H1 (cell line): ENCODE data around the gene SGCD. TPM values are rescaled to one million over a fixed set of nuclear protein-coding genes. Genes with fewer than 3 reads are reported as not detected.

Experiments
- CTCF ChIA-PET: fragments of 300-600 bp; sonication (Branson Sonifier 250); formaldehyde crosslinking; loops from one replicate; lab custom pipeline; 2021; ENCODE audit not compliant: partially characterized antibody; lab: Charles Lee
- POLR2A ChIA-PET: fragments of 300-600 bp; sonication (Branson Sonifier 250); formaldehyde crosslinking; loops from one replicate; lab custom pipeline; 2021; ENCODE audit warnings: inconsistent platforms; ENCODE audit not compliant: partially characterized antibody; lab: Charles Lee
- DNase-seq, 2 experiments: peaks; one replicate each; pipeline versions ENCODE4 v3.0.0 to v3.0.0-alpha.2; 2010 to 2022; ENCODE audit warnings: low spot score in 2 of 2, low read depth in 1 of 2, mixed read lengths in 1 of 2
- FAIRE-seq: peaks from 2 replicates; lab custom pipeline; 2011; peaks lifted over from hg19 to GRCh38; lab: Jason Lieb, UNC
- H2AFZ ChIP-seq: 2 replicates; pipeline ENCODE4 v1.8.1; 2012; ENCODE audit warnings: low read length, inconsistent platforms
- H2AK5ac ChIP-seq: 2 replicates; pipeline ENCODE4 v1.6.1; 2013; ENCODE audit warnings: low read depth, low read length
- H2BK120ac ChIP-seq: replicated peaks from 2 replicates; pipeline ENCODE3; 2013; ENCODE audit warnings: low read depth, low read length, inconsistent platforms
- H2BK12ac ChIP-seq: 2 replicates; pipeline ENCODE4 v1.6.1; 2013; ENCODE audit warnings: low read depth, low read length
- H2BK15ac ChIP-seq: 2 replicates; pipeline ENCODE4 v1.6.1; 2013; ENCODE audit warnings: low read length
- H2BK20ac ChIP-seq: 2 replicates; pipeline ENCODE4 v1.6.1; 2013; ENCODE audit warnings: low read length
- H2BK5ac ChIP-seq: 2 replicates; pipeline ENCODE4 v1.6.1; 2013; ENCODE audit warnings: low read depth, low read length
- H3K14ac ChIP-seq: 2 replicates; pipeline ENCODE4 v1.6.1; 2013; ENCODE audit warnings: inconsistent platforms; ENCODE audit not compliant: insufficient read length
- H3K18ac ChIP-seq: 2 replicates; pipeline ENCODE4 v1.6.1; 2013; ENCODE audit warnings: low read length; ENCODE audit errors: extremely low read depth
- H3K23ac ChIP-seq: 2 replicates; pipeline ENCODE4 v1.6.1; 2013; ENCODE audit warnings: inconsistent platforms; ENCODE audit not compliant: insufficient read length
- H3K23me2 ChIP-seq: 2 replicates; pipeline ENCODE4 v1.6.1; 2013; ENCODE audit warnings: low read depth, low read length
- H3K27ac ChIP-seq: 2 replicates; pipeline ENCODE4 v1.6.1; 2011; ENCODE audit warnings: low read depth, low read length, inconsistent platforms
- H3K27me3 ChIP-seq, 4 experiments: replicated peaks in 1 of 4; 1 replicate in 1 of 4; 2 replicates in 3 of 4; pipeline versions ENCODE4 v1.6.1 to v1.8.1; 2011 to 2013; ENCODE audit warnings: low read length in 3 of 4, mild to moderate bottlenecking in 3 of 4, inconsistent platforms in 2 of 4, mixed read lengths in 2 of 4, moderate library complexity in 1 of 4; ENCODE audit not compliant: control insufficient read depth in 3 of 4, insufficient read depth in 3 of 4; ENCODE audit errors: extremely low read depth in 1 of 4
- H3K36me3 ChIP-seq, 4 experiments: 2 replicates each; pipeline versions ENCODE4 v1.6.1 to v1.8.1; 2011 to 2013; ENCODE audit warnings: mild to moderate bottlenecking in 4 of 4, low read length in 3 of 4, moderate library complexity in 2 of 4, control low read depth in 1 of 4, inconsistent platforms in 1 of 4; ENCODE audit not compliant: insufficient read depth in 4 of 4, control insufficient read depth in 2 of 4
- H3K4ac ChIP-seq: replicated peaks from 2 replicates; pipeline ENCODE3; 2013; ENCODE audit warnings: low read length, low read depth, mixed read lengths, inconsistent platforms; ENCODE audit not compliant: insufficient read length
- H3K4me1 ChIP-seq, 4 experiments: replicated peaks in 1 of 4; 1 replicate in 1 of 4; 2 replicates in 3 of 4; pipeline versions ENCODE4 v1.6.1 to v1.8.1; 2011 to 2013; ENCODE audit warnings: low read length in 3 of 4, inconsistent platforms in 2 of 4, mixed read lengths in 1 of 4; ENCODE audit not compliant: insufficient read depth in 4 of 4, control insufficient read depth in 3 of 4
- H3K4me2 ChIP-seq, 2 experiments: 2 replicates each; pipeline versions ENCODE4 v1.6.1 to v1.8.1; 2011 to 2013; ENCODE audit warnings: low read depth in 2 of 2, low read length in 2 of 2, control low read depth in 1 of 2, inconsistent platforms in 1 of 2, mild to moderate bottlenecking in 1 of 2; ENCODE audit not compliant: insufficient read depth in 1 of 2
- H3K4me3 ChIP-seq, 4 experiments: fragments of 200-600, 300-600 bp in 1 of 4; sonication (generic), shearing (Covaris generic), sonication (Bioruptor Twin) in 1 of 4; 2 replicates each; pipeline versions ENCODE4 v1.5.1 to v1.8.1; 2011 to 2016; ENCODE audit warnings: low read length in 4 of 4, low read depth in 3 of 4, control low read depth in 2 of 4, inconsistent platforms in 2 of 4, mild to moderate bottlenecking in 2 of 4, mixed read lengths in 1 of 4, moderate library complexity in 1 of 4; ENCODE audit not compliant: insufficient read depth in 2 of 4; ENCODE audit errors: extremely low read depth in 1 of 4
- H3K56ac ChIP-seq: replicated peaks from 2 replicates; pipeline ENCODE3; 2013; ENCODE audit warnings: low read depth, mild to moderate bottlenecking, mixed read lengths, low read length, inconsistent platforms; ENCODE audit not compliant: insufficient read length
- H3K79me1 ChIP-seq: 2 replicates; pipeline ENCODE4 v1.6.1; 2013; ENCODE audit warnings: low read depth, low read length, control low read depth
- H3K79me2 ChIP-seq, 2 experiments: 2 replicates each; pipeline versions ENCODE4 v1.6.1 to v1.8.1; 2012 to 2013; ENCODE audit warnings: low read length in 2 of 2, mild to moderate bottlenecking in 2 of 2, inconsistent platforms in 1 of 2; ENCODE audit not compliant: insufficient read depth in 2 of 2, control insufficient read depth in 1 of 2
- H3K9ac ChIP-seq, 4 experiments: replicated peaks in 1 of 4; 1 replicate in 1 of 4; 2 replicates in 3 of 4; pipeline versions ENCODE4 v1.6.1 to v1.8.1; 2011 to 2013; ENCODE audit warnings: low read depth in 3 of 4, low read length in 3 of 4, control low read depth in 2 of 4, mild to moderate bottlenecking in 2 of 4, moderate library complexity in 2 of 4, inconsistent platforms in 1 of 4; ENCODE audit errors: extremely low read depth in 1 of 4
- H3K9me3 ChIP-seq, 2 experiments: 2 replicates each; pipeline versions ENCODE4 v1.6.1 to v1.8.1; 2012 to 2013; ENCODE audit warnings: mild to moderate bottlenecking in 2 of 2, moderate library complexity in 2 of 2, control low read depth in 1 of 2, inconsistent platforms in 1 of 2, low read depth in 1 of 2, low read length in 1 of 2, mixed read lengths in 1 of 2; ENCODE audit not compliant: insufficient read depth in 2 of 2
- H4K20me1 ChIP-seq, 2 experiments: replicated peaks in 1 of 2; 2 replicates each; pipeline versions ENCODE3 to v1.8.1; 2011 to 2013; ENCODE audit warnings: inconsistent platforms in 2 of 2, low read length in 2 of 2, mild to moderate bottlenecking in 1 of 2; ENCODE audit not compliant: insufficient read depth in 2 of 2, control insufficient read depth in 1 of 2
- H4K5ac ChIP-seq: 2 replicates; pipeline ENCODE4 v1.6.1; 2013; ENCODE audit warnings: low read length, low read depth, mixed read lengths, inconsistent platforms; ENCODE audit not compliant: insufficient read length
- H4K8ac ChIP-seq: 2 replicates; pipeline ENCODE4 v1.8.0; 2013; ENCODE audit warnings: mild to moderate bottlenecking, moderate library complexity, low read length, inconsistent platforms; ENCODE audit not compliant: insufficient read depth; ENCODE audit errors: extremely low read depth
- H4K91ac ChIP-seq: replicated peaks from 2 replicates; pipeline ENCODE3; 2013; ENCODE audit warnings: low read length, mixed read lengths, inconsistent platforms; ENCODE audit not compliant: insufficient read length
- CEBPB ChIP-seq: IDR thresholded peaks from 2 replicates; pipeline ENCODE4 v1.6.1; 2012; ENCODE audit warnings: low read depth, low read length
- CHD1 ChIP-seq: IDR thresholded peaks from 2 replicates; pipeline ENCODE4 v1.6.1; 2012; ENCODE audit warnings: low read depth, low read length, improper control_type of control experiment
- CREB1 ChIP-seq: IDR thresholded peaks from 2 replicates; pipeline ENCODE4 v1.6.1; 2012; ENCODE audit warnings: inconsistent platforms
- EP300 ChIP-seq, 2 experiments: IDR thresholded peaks; 1 replicate in 1 of 2; 2 replicates in 1 of 2; pipeline ENCODE4 v1.6.1; 2011 to 2012; ENCODE audit warnings: low read depth in 2 of 2, low read length in 2 of 2, mild to moderate bottlenecking in 2 of 2, borderline replicate concordance in 1 of 2, inconsistent platforms in 1 of 2, moderate library complexity in 1 of 2
- KDM4A ChIP-seq: IDR thresholded peaks from one replicate; pipeline ENCODE4 v1.7.1; 2012; ENCODE audit warnings: low read depth, mild to moderate bottlenecking, moderate library complexity, low read length, inconsistent platforms; ENCODE audit not compliant: severe bottlenecking
- KDM5A ChIP-seq: fragments of 200-600 bp; IDR thresholded peaks from 2 replicates; pipeline ENCODE4 v1.7.1; 2012; ENCODE audit warnings: mild to moderate bottlenecking, low read length, inconsistent platforms, mixed read lengths
- NANOG ChIP-seq: IDR thresholded peaks from 2 replicates; pipeline ENCODE4 v1.6.1; 2011; ENCODE audit warnings: low read length, low read depth, mild to moderate bottlenecking, inconsistent platforms; ENCODE audit not compliant: insufficient read depth, poor library complexity, severe bottlenecking
- RAD21 ChIP-seq, 2 experiments: IDR thresholded peaks in 1 of 2; conservative IDR thresholded peaks in 1 of 2; 2 replicates each; pipeline ENCODE4 v1.6.1; 2011; ENCODE audit warnings: low read depth in 2 of 2, low read length in 2 of 2, improper control_type of control experiment in 1 of 2, inconsistent platforms in 1 of 2, mild to moderate bottlenecking in 1 of 2, moderate library complexity in 1 of 2
- SP1 ChIP-seq: IDR thresholded peaks from 2 replicates; pipeline ENCODE4 v1.6.1; 2011; ENCODE audit warnings: low read depth, low read length
- SP2 ChIP-seq: IDR thresholded peaks from 2 replicates; pipeline ENCODE4 v1.6.1; 2012; ENCODE audit warnings: mild to moderate bottlenecking, low read length, inconsistent platforms
- WGBS, 2 experiments: shearing (Covaris generic) in 1 of 2; methylation state at CpG; one replicate each; pipeline versions ENCODE4 v1.1.6 to v1.1.7; 2013 to 2015; ENCODE audit warnings: low lambda C conversion rate in 2 of 2, mixed read lengths in 2 of 2, inconsistent platforms in 1 of 2, low coverage in 1 of 2, missing lambda C conversion rate in 1 of 2; ENCODE audit not compliant: insufficient replicate concordance in 2 of 2, insufficient coverage in 1 of 2, insufficient read length in 1 of 2; ENCODE audit errors: extremely low coverage in 1 of 2, missing lambda C conversion rate in 1 of 2; 5-methylcytosine and 5-hydroxymethylcytosine counted together
- polyA plus RNA-seq, 7 experiments: library from polyadenylated mRNA; depleted of rRNA in 3 of 7; stranded (reverse) in 5 of 7; unstranded in 2 of 7; fragments of >200 nt in 5 of 7; fragments of 200-250 nt in 2 of 7; gene quantifications; 1 replicate in 5 of 7; 2 replicates in 1 of 7; 4 replicates in 1 of 7; pipeline versions ENCODE4 v1.2.1 to v1.2.3, GENCODE V29; 2011 to 2013; ENCODE audit warnings: missing spikeins in 2 of 7, mixed read lengths in 2 of 7
- total RNA-seq: library from RNA; stranded (reverse); fragmentation: NEBNext Ultra II Directional; extraction: Animal tissue kit (Norgen Biotek cat#: 25700); gene quantifications from 2 replicates; pipeline ENCODE4 v1.2.1, GENCODE V29; 2021
- TF ChIP-seq, protein P1 (sequence below): IDR thresholded peaks from 2 replicates; pipeline ENCODE4 v1.6.1; 2012; ENCODE audit warnings: low read length, inconsistent platforms
- TF ChIP-seq, protein P2 (sequence below): IDR thresholded peaks from 2 replicates; pipeline ENCODE4 v1.6.1; 2011; ENCODE audit warnings: low read length, improper control_type of control experiment

Gene SGCD
- total and polyA plus RNA-seq, 2 of the 8 experiments (the other 6 are each of a cell fraction or from before 2014, with no cell fraction given), result 0.04 to 0.08 TPM

- H3K9ac ChIP-seq, result no peak overlapping the region
- no peak overlapping the region for H4K91ac ChIP-seq
- DNase-seq, result no peak
- H3K23me2 ChIP-seq, result no peaks in the 10 kb centered on the region
- FAIRE-seq, result no peak
- H4K5ac ChIP-seq, result no peak overlapping the region
- ChIA-PET CTCF (no interaction called here), POLR2A (no interaction called here)
- H2AK5ac ChIP-seq, result no peak overlapping the region
- no peak overlapping the region for H2BK120ac ChIP-seq
- H3K14ac ChIP-seq, result no peak overlapping the region
- no peak overlapping the region for H3K4me2 ChIP-seq
- H3K79me2 ChIP-seq, result no peaks in the 10 kb centered on the region
- H3K4me1 ChIP-seq, result no peaks in the 10 kb centered on the region
- no peak overlapping the region for H4K8ac ChIP-seq
- no peaks in the 10 kb centered on the region for H3K36me3 ChIP-seq
- H3K9me3 ChIP-seq, result peaks cover 9 to 14% of the 10 kb centered on the region in 2 experiments; a peak in 3 of 4 replicates
- no peaks in the 10 kb centered on the region for H3K79me1 ChIP-seq
- H3K27me3 ChIP-seq, result no peaks in the 10 kb centered on the region
- H2BK5ac ChIP-seq, result no peak overlapping the region
- no peak overlapping the region for H2BK12ac ChIP-seq
- H2BK20ac ChIP-seq, result no peak overlapping the region
- H3K18ac ChIP-seq, result no peak overlapping the region
- no peak overlapping the region for H2BK15ac ChIP-seq
- no peak overlapping the region for H3K4ac ChIP-seq
- no peak overlapping the region for H3K23ac ChIP-seq
- no peak overlapping the region for H3K4me3 ChIP-seq
- H3K27ac ChIP-seq, result no peak overlapping the region
- H4K20me1 ChIP-seq, result no peaks in the 10 kb centered on the region
- H2AFZ ChIP-seq, result no peak overlapping the region
- H3K56ac ChIP-seq, result no peak overlapping the region
- 97% methylated on average over 2 of the region's 2 CpGs; no CpG with 5 or more reads in 1 of the 2 experiments for WGBS, 2 experiments
- TF ChIP-seq, protein P1, sequence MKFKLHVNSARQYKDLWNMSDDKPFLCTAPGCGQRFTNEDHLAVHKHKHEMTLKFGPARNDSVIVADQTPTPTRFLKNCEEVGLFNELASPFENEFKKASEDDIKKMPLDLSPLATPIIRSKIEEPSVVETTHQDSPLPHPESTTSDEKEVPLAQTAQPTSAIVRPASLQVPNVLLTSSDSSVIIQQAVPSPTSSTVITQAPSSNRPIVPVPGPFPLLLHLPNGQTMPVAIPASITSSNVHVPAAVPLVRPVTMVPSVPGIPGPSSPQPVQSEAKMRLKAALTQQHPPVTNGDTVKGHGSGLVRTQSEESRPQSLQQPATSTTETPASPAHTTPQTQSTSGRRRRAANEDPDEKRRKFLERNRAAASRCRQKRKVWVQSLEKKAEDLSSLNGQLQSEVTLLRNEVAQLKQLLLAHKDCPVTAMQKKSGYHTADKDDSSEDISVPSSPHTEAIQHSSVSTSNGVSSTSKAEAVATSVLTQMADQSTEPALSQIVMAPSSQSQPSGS, result no peak
- no peak for TF ChIP-seq RAD21 (IDR thresholded peaks at IDR 0.05 in 1 of 2, conservative IDR thresholded peaks at IDR 0.05 in 1 of 2; ENCODE audit: low read depth in 2 of 2, low read length in 2 of 2)
- no peak for TF ChIP-seq NANOG
- TF ChIP-seq KDM4A, result no peak
- TF ChIP-seq CREB1, result no peak
- no peak for TF ChIP-seq CHD1
- TF ChIP-seq SP1, result no peak
- no peak for TF ChIP-seq EP300 (IDR thresholded peaks at IDR 0.05; ENCODE audit: borderline replicate concordance in 1 of 2, low read depth in 2 of 2, low read length in 2 of 2)
- no peak for TF ChIP-seq SP2
- no peak for TF ChIP-seq CEBPB
- TF ChIP-seq KDM5A, result no peak
- TF ChIP-seq, protein P2, sequence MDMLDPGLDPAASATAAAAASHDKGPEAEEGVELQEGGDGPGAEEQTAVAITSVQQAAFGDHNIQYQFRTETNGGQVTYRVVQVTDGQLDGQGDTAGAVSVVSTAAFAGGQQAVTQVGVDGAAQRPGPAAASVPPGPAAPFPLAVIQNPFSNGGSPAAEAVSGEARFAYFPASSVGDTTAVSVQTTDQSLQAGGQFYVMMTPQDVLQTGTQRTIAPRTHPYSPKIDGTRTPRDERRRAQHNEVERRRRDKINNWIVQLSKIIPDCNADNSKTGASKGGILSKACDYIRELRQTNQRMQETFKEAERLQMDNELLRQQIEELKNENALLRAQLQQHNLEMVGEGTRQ, result no peak
Observed at GRCh38 chr5:156615901-156616300, 288.9 kb downstream of the SGCD start.
